ENCODE data around the gene TANC1. TPM values are rescaled to one million over a fixed set of nuclear protein-coding genes. Genes with fewer than 3 reads are reported as not detected.

The TANC1 gene
- total RNA-seq, 4 donors from 2014 or later = 34.5 to 125 (median 47.0) TPM

GRCh38 chr2:159157361-159158209, 189.1 kb downstream of the TANC1 start:
- 69 to 84% methylated on average over 3 to 12 of the region's 12 CpGs for WGBS, 2 donors (ENCODE audit: low coverage in 1 of 2)
- Histone ChIP-seq H3K4me3 (no peak overlapping the region), H3K9me3 (no peaks in the 10 kb centered on the region), H3K4me1 (peaks cover 10 to 44% (median 35%) of the 10 kb centered on the region in 4 donors), H3K27ac (peak overlapping the region in 1 of 4 donors; percentile 83), H3K27me3 (no peaks in the 10 kb centered on the region), H3K36me3 (no peaks in the 10 kb centered on the region)
- intact Hi-C loops (cut with DNase I; ENCODE audit: low total_unique reads) = loop anchor here (5.0 kb wide), 1 partner anchor 1920 kb away; no protein-coding TSS in a partner anchor
- TF ChIP-seq POLR2AphosphoS5 (IDR thresholded peaks at IDR 0.05) (no peak), EP300 (IDR thresholded peaks at IDR 0.05; ENCODE audit: low read depth) (no peak), POLR2A (IDR thresholded peaks at IDR 0.05) (no peak), CTCF (IDR thresholded peaks at IDR 0.05) (no peak)
- in situ Hi-C loops (cut with MboI; ENCODE audit: low pct_ligation_motif_present in 1 of 4, low pct_unique_long_range_greater_than_20kb in 1 of 4, low sequenced_read_pairs in 3 of 4) = no loop called here
- DNase-seq = no peak

DNA sequence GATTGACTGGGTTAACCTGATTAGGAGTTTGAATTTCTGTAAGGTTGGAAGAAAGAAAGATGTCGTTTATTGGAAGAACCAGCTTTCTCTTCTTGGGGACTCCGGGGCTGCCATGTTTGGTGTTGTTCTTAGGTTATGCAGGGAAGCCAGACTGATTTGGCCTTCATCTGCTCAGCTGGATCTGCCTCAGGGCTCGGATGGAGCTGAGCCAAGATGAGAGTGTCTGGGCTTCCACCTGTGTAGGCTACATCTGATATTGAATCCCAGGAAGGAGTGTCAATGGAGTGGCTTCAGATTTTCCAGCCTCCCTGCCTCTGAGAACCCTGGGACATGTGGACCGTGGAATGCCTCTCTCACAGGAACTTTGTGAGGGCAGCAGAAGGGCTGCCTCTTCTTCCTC, 192.0 kb downstream of the TANC1 start:
- H3K27ac ChIP-seq = no peak overlapping the region
- no peaks in the 10 kb centered on the region for H3K27me3 ChIP-seq
- TF ChIP-seq POLR2AphosphoS5 (IDR thresholded peaks at IDR 0.05) (no peak), EP300 (IDR thresholded peaks at IDR 0.05; ENCODE audit: low read depth) (no peak), CTCF (IDR thresholded peaks at IDR 0.05) (no peak), POLR2A (IDR thresholded peaks at IDR 0.05) (no peak)
- intact Hi-C loops (cut with DNase I; ENCODE audit: low total_unique reads) = no loop called here
- H3K4me3 ChIP-seq = no peak overlapping the region
- no peak for DNase-seq
- WGBS, 2 donors (ENCODE audit: low coverage in 1 of 2) = 84 to 93% methylated on average over 2 to 4 of the region's 4 CpGs
- no peaks in the 10 kb centered on the region for H3K36me3 ChIP-seq
- peaks cover 0 to 16% (median 12%) of the 10 kb centered on the region in 4 donors for H3K4me1 ChIP-seq
- in situ Hi-C loops (cut with MboI; ENCODE audit: low pct_ligation_motif_present in 1 of 4, low pct_unique_long_range_greater_than_20kb in 1 of 4, low sequenced_read_pairs in 3 of 4) = no loop called here
- H3K9me3 ChIP-seq = no peaks in the 10 kb centered on the region

- no peaks in the 10 kb centered on the region for H3K27me3 ChIP-seq
- no peak for DNase-seq
- no peak overlapping the region for H3K27ac ChIP-seq
- in situ Hi-C loops (cut with MboI; ENCODE audit: low pct_ligation_motif_present in 1 of 4, low pct_unique_long_range_greater_than_20kb in 1 of 4, low sequenced_read_pairs in 3 of 4) (no loop called here), intact Hi-C loops (cut with DNase I; ENCODE audit: low total_unique reads) (no loop called here)
- no peaks in the 10 kb centered on the region for H3K36me3 ChIP-seq
- H3K4me3 ChIP-seq = no peak overlapping the region
- H3K9me3 ChIP-seq = no peaks in the 10 kb centered on the region
- 65 to 70% methylated on average over 3 of the region's 3 CpGs for WGBS, 2 donors (ENCODE audit: low coverage in 1 of 2)
- H3K4me1 ChIP-seq = peaks cover 0 to 12% (median 8%) of the 10 kb centered on the region in 4 donors
- TF ChIP-seq CTCF (IDR thresholded peaks at IDR 0.05) (no peak), POLR2AphosphoS5 (IDR thresholded peaks at IDR 0.05) (no peak), EP300 (IDR thresholded peaks at IDR 0.05; ENCODE audit: low read depth) (no peak), POLR2A (IDR thresholded peaks at IDR 0.05) (no peak)
Observed at GRCh38 chr2:159160954-159161353, 192.5 kb downstream of the TANC1 start.

GRCh38 chr2:159163930-159164329, 195.5 kb downstream of the TANC1 start:
- intact Hi-C loops (cut with DNase I; ENCODE audit: low total_unique reads) = no loop called here
- TF ChIP-seq EP300 (IDR thresholded peaks at IDR 0.05; ENCODE audit: low read depth) (no peak), POLR2AphosphoS5 (IDR thresholded peaks at IDR 0.05) (no peak), CTCF (IDR thresholded peaks at IDR 0.05) (no peak), POLR2A (IDR thresholded peaks at IDR 0.05) (no peak)
- no peaks in the 10 kb centered on the region for H3K9me3 ChIP-seq
- 63% methylated on average over 6 of the region's 6 CpGs for WGBS, 2 donors (ENCODE audit: low coverage in 1 of 2)
- no peaks in the 10 kb centered on the region for H3K36me3 ChIP-seq
- H3K27me3 ChIP-seq = no peaks in the 10 kb centered on the region
- H3K27ac ChIP-seq = no peak overlapping the region
- H3K4me1 ChIP-seq = peaks cover 0 to 5% (median 0%) of the 10 kb centered on the region in 4 donors
- no peak overlapping the region for H3K4me3 ChIP-seq
- in situ Hi-C loops (cut with MboI; ENCODE audit: low pct_ligation_motif_present in 1 of 4, low pct_unique_long_range_greater_than_20kb in 1 of 4, low sequenced_read_pairs in 3 of 4) = no loop called here
- no peak for DNase-seq

All from transverse colon (tissue), 4 donors.